Prostate gland (tissue), 2 donors: ENCODE results near the gene CHN1.

Source experiments
- CTCF ChIP-seq, 4 experiments: fragments of 200-600 bp in 2 of 4; fragments of 450-650 bp in 2 of 4; sonication (generic) in 2 of 4; IDR thresholded peaks; 1 replicate in 3 of 4; 2 replicates in 1 of 4; pipeline ENCODE4 v1.5.1; 2016 to 2019; ENCODE audit warnings: antibody characterized with exemption in 4 of 4, mild to moderate bottlenecking in 2 of 4, moderate library complexity in 2 of 4
- POLR2A ChIP-seq: fragments of 450-650 bp; IDR thresholded peaks from one replicate; pipeline ENCODE4 v1.6.1; 2016; ENCODE audit warnings: antibody characterized with exemption, mild to moderate bottlenecking
- POLR2AphosphoS5 ChIP-seq: sonication (generic); formaldehyde crosslinking; IDR thresholded peaks from one replicate; pipeline ENCODE4 v1.6.1; 2017; ENCODE audit warnings: antibody characterized with exemption

- TF ChIP-seq CTCF (IDR thresholded peaks at IDR 0.05) = no peak
- TF ChIP-seq POLR2A = no peak
- TF ChIP-seq POLR2AphosphoS5 = no peak
Measured at GRCh38 chr2:175005733-175006264, 618 bp upstream of the CHN1 start.
